HL-60 (cell line): ENCODE data around the gene LYPD8.

Experiments
- GABPA ChIP-seq: IDR thresholded peaks from 2 replicates; pipeline ENCODE4 v1.6.1; 2012; ENCODE audit warnings: low read depth
- POLR2AphosphoS5 ChIP-seq: IDR thresholded peaks from 2 replicates; pipeline ENCODE4 v1.6.1; 2012; ENCODE audit warnings: low read depth
- TF ChIP-seq, protein P1 (sequence below): IDR thresholded peaks from one replicate; pipeline ENCODE4 v1.5.1; 2011; ENCODE audit warnings: low read length, control low read depth, inconsistent platforms; ENCODE audit not compliant: insufficient read depth
- TF ChIP-seq, protein P2 (sequence below): IDR thresholded peaks from 2 replicates; pipeline ENCODE4 v1.6.1; 2012; ENCODE audit warnings: low read depth; ENCODE audit not compliant: insufficient replicate concordance

DNA sequence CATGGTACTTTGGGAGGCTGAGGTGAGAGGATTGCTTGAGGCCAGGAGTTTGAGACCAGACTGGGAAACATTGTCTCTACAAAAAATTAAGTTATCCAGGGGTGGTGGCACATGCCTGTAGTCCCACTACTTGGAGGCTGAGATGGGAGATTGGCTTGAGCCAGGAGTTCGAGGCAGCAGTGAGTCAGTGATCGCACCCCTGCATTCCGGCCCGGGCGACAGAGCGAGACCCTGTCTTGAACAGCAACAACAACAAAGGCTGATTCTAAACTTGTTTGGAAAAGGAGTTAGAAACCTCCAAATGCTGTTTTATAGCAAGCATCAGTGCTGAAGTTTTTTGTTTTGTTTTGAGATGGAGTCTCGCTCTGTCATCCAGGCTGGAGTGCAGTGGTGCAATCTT is 14.7 kb downstream of the LYPD8 start:
- TF ChIP-seq, protein P1, sequence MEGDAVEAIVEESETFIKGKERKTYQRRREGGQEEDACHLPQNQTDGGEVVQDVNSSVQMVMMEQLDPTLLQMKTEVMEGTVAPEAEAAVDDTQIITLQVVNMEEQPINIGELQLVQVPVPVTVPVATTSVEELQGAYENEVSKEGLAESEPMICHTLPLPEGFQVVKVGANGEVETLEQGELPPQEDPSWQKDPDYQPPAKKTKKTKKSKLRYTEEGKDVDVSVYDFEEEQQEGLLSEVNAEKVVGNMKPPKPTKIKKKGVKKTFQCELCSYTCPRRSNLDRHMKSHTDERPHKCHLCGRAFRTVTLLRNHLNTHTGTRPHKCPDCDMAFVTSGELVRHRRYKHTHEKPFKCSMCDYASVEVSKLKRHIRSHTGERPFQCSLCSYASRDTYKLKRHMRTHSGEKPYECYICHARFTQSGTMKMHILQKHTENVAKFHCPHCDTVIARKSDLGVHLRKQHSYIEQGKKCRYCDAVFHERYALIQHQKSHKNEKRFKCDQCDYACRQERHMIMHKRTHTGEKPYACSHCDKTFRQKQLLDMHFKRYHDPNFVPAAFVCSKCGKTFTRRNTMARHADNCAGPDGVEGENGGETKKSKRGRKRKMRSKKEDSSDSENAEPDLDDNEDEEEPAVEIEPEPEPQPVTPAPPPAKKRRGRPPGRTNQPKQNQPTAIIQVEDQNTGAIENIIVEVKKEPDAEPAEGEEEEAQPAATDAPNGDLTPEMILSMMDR, result no peak
- TF ChIP-seq, protein P2, sequence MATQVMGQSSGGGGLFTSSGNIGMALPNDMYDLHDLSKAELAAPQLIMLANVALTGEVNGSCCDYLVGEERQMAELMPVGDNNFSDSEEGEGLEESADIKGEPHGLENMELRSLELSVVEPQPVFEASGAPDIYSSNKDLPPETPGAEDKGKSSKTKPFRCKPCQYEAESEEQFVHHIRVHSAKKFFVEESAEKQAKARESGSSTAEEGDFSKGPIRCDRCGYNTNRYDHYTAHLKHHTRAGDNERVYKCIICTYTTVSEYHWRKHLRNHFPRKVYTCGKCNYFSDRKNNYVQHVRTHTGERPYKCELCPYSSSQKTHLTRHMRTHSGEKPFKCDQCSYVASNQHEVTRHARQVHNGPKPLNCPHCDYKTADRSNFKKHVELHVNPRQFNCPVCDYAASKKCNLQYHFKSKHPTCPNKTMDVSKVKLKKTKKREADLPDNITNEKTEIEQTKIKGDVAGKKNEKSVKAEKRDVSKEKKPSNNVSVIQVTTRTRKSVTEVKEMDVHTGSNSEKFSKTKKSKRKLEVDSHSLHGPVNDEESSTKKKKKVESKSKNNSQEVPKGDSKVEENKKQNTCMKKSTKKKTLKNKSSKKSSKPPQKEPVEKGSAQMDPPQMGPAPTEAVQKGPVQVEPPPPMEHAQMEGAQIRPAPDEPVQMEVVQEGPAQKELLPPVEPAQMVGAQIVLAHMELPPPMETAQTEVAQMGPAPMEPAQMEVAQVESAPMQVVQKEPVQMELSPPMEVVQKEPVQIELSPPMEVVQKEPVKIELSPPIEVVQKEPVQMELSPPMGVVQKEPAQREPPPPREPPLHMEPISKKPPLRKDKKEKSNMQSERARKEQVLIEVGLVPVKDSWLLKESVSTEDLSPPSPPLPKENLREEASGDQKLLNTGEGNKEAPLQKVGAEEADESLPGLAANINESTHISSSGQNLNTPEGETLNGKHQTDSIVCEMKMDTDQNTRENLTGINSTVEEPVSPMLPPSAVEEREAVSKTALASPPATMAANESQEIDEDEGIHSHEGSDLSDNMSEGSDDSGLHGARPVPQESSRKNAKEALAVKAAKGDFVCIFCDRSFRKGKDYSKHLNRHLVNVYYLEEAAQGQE, result no peak
- TF ChIP-seq POLR2AphosphoS5 (no peak), GABPA (no peak)
